Natural killer cell (primary cell): Measurements from ENCODE around the gene SHMT2. TPM values are rescaled to one million over a fixed set of nuclear protein-coding genes. Genes with fewer than 3 reads are reported as not detected.

Experiments used
- ATAC-seq, 3 donors: fragments of 150-1000 bp in 2 of 3; fragments of 200-7000 bp in 1 of 3; cut with Tn5 transposase; 1 replicate in 1 of 3; 2 replicates in 2 of 3; pipeline ENCODE4 v1.10.0; 2021; ENCODE audit warnings: mild to moderate bottlenecking in 2 of 3, moderate library complexity in 2 of 3
- DNase-seq, 2 donors: peaks; one replicate each; pipeline versions ENCODE4 v3.0.0 to v3.0.0-alpha.2; 2013 to 2021; ENCODE audit warnings: mixed read lengths in 1 of 2
- H3K27ac ChIP-seq: one replicate; pipeline ENCODE4 v1.5.1; 2013; ENCODE audit warnings: mild to moderate bottlenecking, low read length
- H3K27me3 ChIP-seq: one replicate; pipeline ENCODE4 v1.6.1; 2013; ENCODE audit warnings: low read length; ENCODE audit not compliant: control insufficient read depth, insufficient read depth
- H3K36me3 ChIP-seq: one replicate; pipeline ENCODE4 v1.6.1; 2013; ENCODE audit warnings: low read length; ENCODE audit not compliant: control insufficient read depth, insufficient read depth
- H3K4me1 ChIP-seq: one replicate; pipeline ENCODE4 v1.6.1; 2013; ENCODE audit warnings: low read length; ENCODE audit not compliant: control insufficient read depth, insufficient read depth
- H3K4me3 ChIP-seq: one replicate; pipeline ENCODE4 v1.5.1; 2013; ENCODE audit warnings: low read length
- H3K9me3 ChIP-seq: one replicate; pipeline ENCODE4 v1.6.1; 2013; ENCODE audit warnings: low read length; ENCODE audit not compliant: control insufficient read depth, insufficient read depth
- H3K27ac Mint-ChIP-seq, 2 donors: one replicate each; pipeline ENCODE4 v1.8.0; 2022; ENCODE audit warnings: mild to moderate bottlenecking in 2 of 2, mixed read lengths in 2 of 2, moderate library complexity in 1 of 2
- H3K27me3 Mint-ChIP-seq, 2 donors: one replicate each; pipeline ENCODE4 v1.8.0; 2022; ENCODE audit warnings: low read depth in 2 of 2, mixed read lengths in 2 of 2
- H3K36me3 Mint-ChIP-seq: one replicate; pipeline ENCODE4 v1.8.0; 2022; ENCODE audit warnings: mixed read lengths
- H3K4me1 Mint-ChIP-seq, 2 donors: one replicate each; pipeline ENCODE4 v1.8.0; 2022; ENCODE audit warnings: mixed read lengths in 2 of 2
- H3K4me3 Mint-ChIP-seq: one replicate; pipeline ENCODE4 v1.8.0; 2022; ENCODE audit warnings: mild to moderate bottlenecking, moderate library complexity, mixed read lengths
- H3K9me3 Mint-ChIP-seq, 2 donors: one replicate each; pipeline ENCODE4 v1.8.0; 2022; ENCODE audit warnings: mixed read lengths in 2 of 2
- WGBS: methylation state at CpG from one replicate; pipeline ENCODE4 v1.1.7; 2013; ENCODE audit warnings: missing lambda C conversion rate; ENCODE audit not compliant: insufficient coverage; 5-methylcytosine and 5-hydroxymethylcytosine counted together
- intact Hi-C: fragments of 100-400 bp; cut with micrococcal nuclease; formaldehyde crosslinking; loops from one replicate; pipeline ENCODE4 v1.14.2; 2022
- total RNA-seq, 4 donors: library from RNA; stranded (reverse); fragments of 120-200 nt in 1 of 4; gene quantifications; one replicate each; pipeline versions ENCODE4 v1.2.3 to v1.2.4, GENCODE V29; 2013 to 2022
- TF ChIP-seq, protein P1 (sequence below): fragments of 200-600 bp; IDR thresholded peaks from one replicate; pipeline ENCODE4 v1.8.0; 2022; ENCODE audit warnings: antibody characterized with exemption

The SHMT2 gene
- total RNA-seq, 3 donors from 2014 or later (not counting 1 experiment from before 2014, with no cell fraction given), result 28.6 to 39.3 (median 34.9) TPM

DNA sequence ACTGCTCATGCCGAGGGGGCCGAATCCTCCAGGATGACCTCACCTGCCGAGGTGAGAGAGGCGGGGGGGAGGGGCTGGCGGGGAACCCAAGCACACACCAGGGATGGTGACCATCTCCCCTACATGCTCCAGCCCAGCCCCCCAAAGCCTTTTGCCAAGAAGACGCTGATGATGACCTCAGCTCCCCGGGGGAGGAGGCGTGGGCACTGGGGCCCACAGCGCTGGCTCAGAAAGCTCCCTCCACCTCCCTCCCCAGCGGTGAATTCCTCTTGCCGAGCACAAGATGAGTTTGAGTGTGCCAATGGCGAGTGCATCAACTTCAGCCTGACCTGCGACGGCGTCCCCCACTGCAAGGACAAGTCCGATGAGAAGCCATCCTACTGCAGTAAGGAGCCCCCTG is 36.6 kb upstream of the SHMT2 start:
- no peaks in the 10 kb centered on the region for H3K9me3 Mint-ChIP-seq
- DNase-seq (no peak), ATAC-seq (no peak)
- H3K27me3 Mint-ChIP-seq, result peaks cover 7 to 14% of the 10 kb centered on the region in 2 donors
- no peak overlapping the region for H3K4me3 ChIP-seq
- H3K4me3 Mint-ChIP-seq, result no peak overlapping the region
- no peaks in the 10 kb centered on the region for H3K27me3 ChIP-seq
- H3K27ac Mint-ChIP-seq, result no peak overlapping the region
- no peaks in the 10 kb centered on the region for H3K36me3 ChIP-seq
- H3K9me3 ChIP-seq, result no peaks in the 10 kb centered on the region
- H3K4me1 Mint-ChIP-seq, result peaks cover 9 to 13% of the 10 kb centered on the region in 2 donors
- H3K4me1 ChIP-seq, result peaks cover 17% of the 10 kb centered on the region
- TF ChIP-seq, protein P1, sequence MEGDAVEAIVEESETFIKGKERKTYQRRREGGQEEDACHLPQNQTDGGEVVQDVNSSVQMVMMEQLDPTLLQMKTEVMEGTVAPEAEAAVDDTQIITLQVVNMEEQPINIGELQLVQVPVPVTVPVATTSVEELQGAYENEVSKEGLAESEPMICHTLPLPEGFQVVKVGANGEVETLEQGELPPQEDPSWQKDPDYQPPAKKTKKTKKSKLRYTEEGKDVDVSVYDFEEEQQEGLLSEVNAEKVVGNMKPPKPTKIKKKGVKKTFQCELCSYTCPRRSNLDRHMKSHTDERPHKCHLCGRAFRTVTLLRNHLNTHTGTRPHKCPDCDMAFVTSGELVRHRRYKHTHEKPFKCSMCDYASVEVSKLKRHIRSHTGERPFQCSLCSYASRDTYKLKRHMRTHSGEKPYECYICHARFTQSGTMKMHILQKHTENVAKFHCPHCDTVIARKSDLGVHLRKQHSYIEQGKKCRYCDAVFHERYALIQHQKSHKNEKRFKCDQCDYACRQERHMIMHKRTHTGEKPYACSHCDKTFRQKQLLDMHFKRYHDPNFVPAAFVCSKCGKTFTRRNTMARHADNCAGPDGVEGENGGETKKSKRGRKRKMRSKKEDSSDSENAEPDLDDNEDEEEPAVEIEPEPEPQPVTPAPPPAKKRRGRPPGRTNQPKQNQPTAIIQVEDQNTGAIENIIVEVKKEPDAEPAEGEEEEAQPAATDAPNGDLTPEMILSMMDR, result no peak
- WGBS, result 94% methylated on average over 16 of the region's 16 CpGs
- H3K36me3 Mint-ChIP-seq, result no peaks in the 10 kb centered on the region
- no peak overlapping the region for H3K27ac ChIP-seq
- intact Hi-C loops, result no loop called here

GRCh38 chr12:57193706-57194245 is 35.7 kb upstream of the SHMT2 start:
- ATAC-seq (no peak), DNase-seq (no peak)
- TF ChIP-seq, protein P1, result no peak
- no peaks in the 10 kb centered on the region for H3K36me3 ChIP-seq
- Mint-ChIP-seq H3K4me3 (no peak overlapping the region), H3K9me3 (no peaks in the 10 kb centered on the region), H3K27me3 (peaks cover 7 to 15% of the 10 kb centered on the region in 2 donors), H3K4me1 (peaks cover 9 to 13% of the 10 kb centered on the region in 2 donors), H3K27ac (no peak overlapping the region), H3K36me3 (no peaks in the 10 kb centered on the region)
- intact Hi-C loops, result no loop called here
- peaks cover 17% of the 10 kb centered on the region for H3K4me1 ChIP-seq
- H3K4me3 ChIP-seq, result no peak overlapping the region
- WGBS, result 91% methylated on average over 19 of the region's 19 CpGs
- no peaks in the 10 kb centered on the region for H3K9me3 ChIP-seq
- no peaks in the 10 kb centered on the region for H3K27me3 ChIP-seq
- no peak overlapping the region for H3K27ac ChIP-seq

- no peak for ATAC-seq
- H3K36me3 Mint-ChIP-seq, result no peaks in the 10 kb centered on the region
- intact Hi-C loops, result no loop called here
- peaks cover 17% of the 10 kb centered on the region for H3K4me1 ChIP-seq
- H3K4me3 Mint-ChIP-seq, result no peak overlapping the region
- no peaks in the 10 kb centered on the region for H3K9me3 ChIP-seq
- H3K4me1 Mint-ChIP-seq, result peaks cover 9 to 13% of the 10 kb centered on the region in 2 donors
- 88% methylated on average over 18 of the region's 18 CpGs for WGBS
- no peak overlapping the region for H3K27ac Mint-ChIP-seq
- peaks cover 7 to 15% of the 10 kb centered on the region in 2 donors for H3K27me3 Mint-ChIP-seq
- no peak overlapping the region for H3K4me3 ChIP-seq
- no peak overlapping the region for H3K27ac ChIP-seq
- DNase-seq, result no peak
- H3K36me3 ChIP-seq, result no peaks in the 10 kb centered on the region
- H3K27me3 ChIP-seq, result no peaks in the 10 kb centered on the region
- TF ChIP-seq, protein P1, result no peak
- no peaks in the 10 kb centered on the region for H3K9me3 Mint-ChIP-seq
Observed at GRCh38 chr12:57194253-57194652, 35.3 kb upstream of the SHMT2 start.

GRCh38 chr12:57195186-57195585 is 34.3 kb upstream of the SHMT2 start:
- ATAC-seq (no peak), DNase-seq (no peak)
- Mint-ChIP-seq H3K4me1 (peaks cover 9 to 13% of the 10 kb centered on the region in 2 donors), H3K27ac (no peak overlapping the region), H3K4me3 (no peak overlapping the region), H3K27me3 (peaks cover 7 to 15% of the 10 kb centered on the region in 2 donors), H3K36me3 (no peaks in the 10 kb centered on the region), H3K9me3 (no peaks in the 10 kb centered on the region)
- no peak overlapping the region for H3K4me3 ChIP-seq
- TF ChIP-seq, protein P1, result no peak
- no peak overlapping the region for H3K27ac ChIP-seq
- peaks cover 17% of the 10 kb centered on the region for H3K4me1 ChIP-seq
- no peaks in the 10 kb centered on the region for H3K9me3 ChIP-seq
- H3K36me3 ChIP-seq, result no peaks in the 10 kb centered on the region
- no peaks in the 10 kb centered on the region for H3K27me3 ChIP-seq
- intact Hi-C loops, result no loop called here
- 81% methylated on average over 19 of the region's 19 CpGs for WGBS
